ENCODE measurements around the gene RAD18.

Gene RAD18

GRCh38 chr3:8987645-8988383, 24.5 kb upstream of the RAD18 start:
- in situ Hi-C loops (cut with MboI; ENCODE audit: low pct_unique_long_range_greater_than_20kb, low sequenced_read_pairs) = no loop called here
- peak; percentile 87 for DNase-seq

GRCh38 chr3:8987226-8987625, 24.0 kb upstream of the RAD18 start:
- no peak for DNase-seq
- in situ Hi-C loops (cut with MboI; ENCODE audit: low pct_unique_long_range_greater_than_20kb, low sequenced_read_pairs) = no loop called here

- DNase-seq = no peak
- in situ Hi-C loops (cut with MboI; ENCODE audit: low pct_unique_long_range_greater_than_20kb, low sequenced_read_pairs) = no loop called here
These were observed 23.5 kb upstream of the RAD18 start for GRCh38 chr3:8986741-8987140.

GRCh38 chr3:8985876-8986275, 22.6 kb upstream of the RAD18 start:
- no peak for DNase-seq
- in situ Hi-C loops (cut with MboI; ENCODE audit: low pct_unique_long_range_greater_than_20kb, low sequenced_read_pairs) = no loop called here

GRCh38 chr3:8985411-8985831, 22.1 kb upstream of the RAD18 start:
- DNase-seq = no peak
- in situ Hi-C loops (cut with MboI; ENCODE audit: low pct_unique_long_range_greater_than_20kb, low sequenced_read_pairs) = no loop called here

- no peak for DNase-seq
- in situ Hi-C loops (cut with MboI; ENCODE audit: low pct_unique_long_range_greater_than_20kb, low sequenced_read_pairs) = no loop called here
These were observed 21.3 kb upstream of the RAD18 start for GRCh38 chr3:8984526-8984925.

GRCh38 chr3:8984081-8984480, 20.8 kb upstream of the RAD18 start:
- no peak for DNase-seq
- in situ Hi-C loops (cut with MboI; ENCODE audit: low pct_unique_long_range_greater_than_20kb, low sequenced_read_pairs) = no loop called here

- in situ Hi-C loops (cut with MboI; ENCODE audit: low pct_unique_long_range_greater_than_20kb, low sequenced_read_pairs) = no loop called here
- DNase-seq = no peak
These were observed 20.3 kb upstream of the RAD18 start for GRCh38 chr3:8983591-8983990.

GRCh38 chr3:8983026-8983425, 19.8 kb upstream of the RAD18 start:
- in situ Hi-C loops (cut with MboI; ENCODE audit: low pct_unique_long_range_greater_than_20kb, low sequenced_read_pairs) = no loop called here

GRCh38 chr3:8982509-8982908, 19.2 kb upstream of the RAD18 start:
- in situ Hi-C loops (cut with MboI; ENCODE audit: low pct_unique_long_range_greater_than_20kb, low sequenced_read_pairs) = no loop called here
- DNase-seq = peak; percentile 81

More at GRCh38 chr3:8983026-8983425, 19.8 kb upstream of the RAD18 start:
- no peak for DNase-seq

GRCh38 chr3:8981700-8982099, 18.4 kb upstream of the RAD18 start:
- in situ Hi-C loops (cut with MboI; ENCODE audit: low pct_unique_long_range_greater_than_20kb, low sequenced_read_pairs) = no loop called here

GRCh38 chr3:8981296-8981695, 18.0 kb upstream of the RAD18 start:
- in situ Hi-C loops (cut with MboI; ENCODE audit: low pct_unique_long_range_greater_than_20kb, low sequenced_read_pairs) = no loop called here
- peak; percentile 17 for DNase-seq

More at GRCh38 chr3:8981700-8982099, 18.4 kb upstream of the RAD18 start:
- DNase-seq = no peak

- in situ Hi-C loops (cut with MboI; ENCODE audit: low pct_unique_long_range_greater_than_20kb, low sequenced_read_pairs) = no loop called here
- no peak for DNase-seq
These were observed 17.5 kb upstream of the RAD18 start for GRCh38 chr3:8980756-8981257.

GRCh38 chr3:8979262-8979661, 16.0 kb upstream of the RAD18 start:
- in situ Hi-C loops (cut with MboI; ENCODE audit: low pct_unique_long_range_greater_than_20kb, low sequenced_read_pairs) = loop anchor here (10.0 kb wide), 1 partner anchor 326 kb away; no protein-coding TSS in a partner anchor
- no peak for DNase-seq

GRCh38 chr3:8978551-8978950, 15.3 kb upstream of the RAD18 start:
- DNase-seq = no peak
- in situ Hi-C loops (cut with MboI; ENCODE audit: low pct_unique_long_range_greater_than_20kb, low sequenced_read_pairs) = loop anchor here (10.0 kb wide), 1 partner anchor 326 kb away; no protein-coding TSS in a partner anchor

- no peak for DNase-seq
- in situ Hi-C loops (cut with MboI; ENCODE audit: low pct_unique_long_range_greater_than_20kb, low sequenced_read_pairs) = loop anchor here (10.0 kb wide), 1 partner anchor 328 kb away; no protein-coding TSS in a partner anchor
These were observed 13.4 kb upstream of the RAD18 start for GRCh38 chr3:8976540-8977182.

GRCh38 chr3:8975081-8976020, 12.1 kb upstream of the RAD18 start:
- in situ Hi-C loops (cut with MboI; ENCODE audit: low pct_unique_long_range_greater_than_20kb, low sequenced_read_pairs) = loop anchor here (10.0 kb wide), 1 partner anchor 329 kb away; no protein-coding TSS in a partner anchor
- DNase-seq = no peak

GRCh38 chr3:8974458-8974857, 11.2 kb upstream of the RAD18 start:
- no peak for DNase-seq
- in situ Hi-C loops (cut with MboI; ENCODE audit: low pct_unique_long_range_greater_than_20kb, low sequenced_read_pairs) = loop anchor here (10.0 kb wide), 1 partner anchor 330 kb away; no protein-coding TSS in a partner anchor

GRCh38 chr3:8972639-8973038, 9.4 kb upstream of the RAD18 start:
- in situ Hi-C loops (cut with MboI; ENCODE audit: low pct_unique_long_range_greater_than_20kb, low sequenced_read_pairs) = loop anchor here (10.0 kb wide), 1 partner anchor 332 kb away; no protein-coding TSS in a partner anchor
- DNase-seq = peak; percentile 24
